HepG2 (cell line): ENCODE results near the gene COASY. TPM values are rescaled to one million over a fixed set of nuclear protein-coding genes. Genes with fewer than 3 reads are reported as not detected.

ENCODE experiments used
- ARID4A ChIP-seq: sonication (generic); formaldehyde crosslinking; IDR thresholded peaks from 2 replicates; pipeline ENCODE4 v1.5.0; 2020; ENCODE audit warnings: mild to moderate bottlenecking, missing genetic modification reagents, borderline replicate concordance
- MEIS1 ChIP-seq: sonication (generic); formaldehyde crosslinking; IDR thresholded peaks from 2 replicates; pipeline ENCODE4 v1.9.0; 2021; ENCODE audit warnings: mild to moderate bottlenecking, missing genetic modification reagents, moderate library complexity, borderline replicate concordance
- MTA1 ChIP-seq: sonication (generic); formaldehyde crosslinking; IDR thresholded peaks from 2 replicates; pipeline ENCODE4 v1.4.0; 2020; ENCODE audit warnings: missing genetic modification reagents, mild to moderate bottlenecking, borderline replicate concordance
- MTERF4 ChIP-seq: sonication (generic); formaldehyde crosslinking; IDR thresholded peaks from 2 replicates; pipeline ENCODE4 v1.8.0; 2023; ENCODE audit warnings: mild to moderate bottlenecking, missing genetic modification reagents
- POGZ ChIP-seq: sonication (generic); formaldehyde crosslinking; IDR thresholded peaks from 2 replicates; pipeline ENCODE4 v1.4.0; 2020; ENCODE audit warnings: mild to moderate bottlenecking, missing genetic modification reagents
- SNAPC4 ChIP-seq: sonication (generic); formaldehyde crosslinking; IDR thresholded peaks from 2 replicates; pipeline ENCODE4 v1.4.0; 2020; ENCODE audit warnings: mild to moderate bottlenecking, missing genetic modification reagents
- ZBTB40 ChIP-seq, 2 experiments: fragments of 450-650 bp in 1 of 2; sonication (generic) in 1 of 2; formaldehyde crosslinking in 1 of 2; IDR thresholded peaks; 2 replicates each; pipeline versions ENCODE4 v1.6.1 to v1.8.0; 2016 to 2022; ENCODE audit warnings: antibody characterized with exemption in 1 of 2, mild to moderate bottlenecking in 1 of 2, missing genetic modification reagents in 1 of 2
- polyA plus RNA-seq, 8 experiments: library from polyadenylated mRNA; depleted of rRNA in 3 of 8; stranded (reverse) in 7 of 8; unstranded in 1 of 8; fragments of >200 nt; fragmentation: Illumina TruSeq in 4 of 8; extraction: Trizol in 4 of 8; gene quantifications; 2 replicates each; pipeline versions ENCODE4 v1.2.1 to v1.2.3, GENCODE V29; 2011 to 2016; ENCODE audit warnings: low read depth in 4 of 8, missing spikeins in 1 of 8, mixed read lengths in 1 of 8; ENCODE audit not compliant: insufficient read depth in 1 of 8
- total RNA-seq, 5 experiments: library from RNA; depleted of rRNA; stranded (reverse); fragments of >200 nt; fragmentation: Illumina TruSeq; extraction: Trizol; gene quantifications; 2 replicates each; pipeline ENCODE4 v1.2.3, GENCODE V29; 2016; ENCODE audit warnings: low read depth in 1 of 5

Gene COASY
- total and polyA plus RNA-seq, 2 of the 13 experiments (the other 11 are each of a cell fraction or from before 2014, with no cell fraction given) = 90.7 to 125 TPM

- 0 out of 2 replicates have a peak, but pooled peaks have one; percentile 47 for TF ChIP-seq MEIS1
- TF ChIP-seq ARID4A (CRISPR knock-in tag) = peak; percentile 62; the same call in 1 of the 2 replicates
- TF ChIP-seq SNAPC4 (CRISPR knock-in tag) = 0 out of 2 replicates have a peak, but pooled peaks have one; percentile 27
- peak; percentile 55; the same call in 1 of the 2 replicates for TF ChIP-seq POGZ (CRISPR knock-in tag)
- TF ChIP-seq ZBTB40 (IDR thresholded peaks at IDR 0.05) = no peak
- TF ChIP-seq ZBTB40 (CRISPR knock-in tag; IDR thresholded peaks at IDR 0.05) = peak; percentile 95
- peak; percentile 63; the same call in 1 of the 2 replicates for TF ChIP-seq MTERF4 (CRISPR knock-in tag)
- peak; percentile 79; the same call in 1 of the 2 replicates for TF ChIP-seq MTA1 (CRISPR knock-in tag)
Observed at GRCh38 chr17:42522263-42522790, 39.6 kb upstream of the COASY start (continued).
